NCI-H1105 treated with DMSO at 0.1 percent for 48 hours (cell line): ENCODE results near the gene LSM7.

Experiments
- DNase-seq: peaks from one replicate; lab custom pipeline; 2025; lab: John Stamatoyannopoulos, UW

Gene LSM7

DNA sequence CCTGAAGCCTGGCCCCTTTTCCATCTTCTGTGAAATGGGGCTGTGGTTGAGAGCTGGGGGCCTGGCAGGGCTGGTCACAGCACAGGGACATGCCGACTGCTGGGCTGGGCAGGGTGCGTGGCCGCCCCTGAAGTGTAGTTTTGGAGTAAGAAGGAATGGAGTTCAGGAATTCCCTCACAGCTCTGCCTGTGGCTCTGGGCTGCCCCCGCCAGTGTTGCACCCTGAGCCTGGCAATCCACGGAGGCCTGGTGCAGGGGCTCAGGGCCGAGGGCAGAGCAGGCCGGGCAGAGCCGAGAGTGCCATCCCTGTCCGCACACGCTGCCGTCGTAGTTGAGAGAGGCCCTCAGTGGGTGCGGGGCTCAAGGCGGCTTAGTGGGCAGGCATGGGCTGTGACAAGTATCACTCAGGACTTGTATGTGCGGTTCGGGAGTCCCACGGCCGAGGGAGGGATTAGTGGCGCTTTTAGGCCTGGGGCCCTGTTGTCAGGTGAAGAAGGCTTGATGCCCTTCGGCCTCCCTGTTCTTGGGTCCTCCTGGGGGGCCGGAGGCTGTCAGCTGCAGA, 9.7 kb upstream of the LSM7 start:
- DNase-seq, result no peak

DNA sequence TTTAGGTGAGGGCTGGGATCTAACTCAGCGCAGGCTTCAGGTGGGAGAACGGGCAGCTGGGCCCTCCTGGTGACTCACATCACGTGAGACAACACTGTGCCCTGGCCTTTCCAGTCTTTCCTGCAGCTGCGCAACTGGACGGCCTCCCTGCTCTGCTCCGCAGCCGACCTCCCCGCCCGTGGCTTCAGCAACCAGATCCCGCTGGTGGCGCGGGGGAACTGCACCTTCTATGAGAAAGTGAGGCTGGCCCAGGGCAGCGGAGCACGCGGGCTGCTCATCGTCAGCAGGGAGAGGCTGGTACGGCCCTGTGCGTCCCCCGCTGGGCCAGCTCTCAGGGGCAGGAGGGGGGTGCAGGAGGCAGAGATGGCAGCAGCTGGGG, 8.9 kb upstream of the LSM7 start:
- no peak for DNase-seq

DNA sequence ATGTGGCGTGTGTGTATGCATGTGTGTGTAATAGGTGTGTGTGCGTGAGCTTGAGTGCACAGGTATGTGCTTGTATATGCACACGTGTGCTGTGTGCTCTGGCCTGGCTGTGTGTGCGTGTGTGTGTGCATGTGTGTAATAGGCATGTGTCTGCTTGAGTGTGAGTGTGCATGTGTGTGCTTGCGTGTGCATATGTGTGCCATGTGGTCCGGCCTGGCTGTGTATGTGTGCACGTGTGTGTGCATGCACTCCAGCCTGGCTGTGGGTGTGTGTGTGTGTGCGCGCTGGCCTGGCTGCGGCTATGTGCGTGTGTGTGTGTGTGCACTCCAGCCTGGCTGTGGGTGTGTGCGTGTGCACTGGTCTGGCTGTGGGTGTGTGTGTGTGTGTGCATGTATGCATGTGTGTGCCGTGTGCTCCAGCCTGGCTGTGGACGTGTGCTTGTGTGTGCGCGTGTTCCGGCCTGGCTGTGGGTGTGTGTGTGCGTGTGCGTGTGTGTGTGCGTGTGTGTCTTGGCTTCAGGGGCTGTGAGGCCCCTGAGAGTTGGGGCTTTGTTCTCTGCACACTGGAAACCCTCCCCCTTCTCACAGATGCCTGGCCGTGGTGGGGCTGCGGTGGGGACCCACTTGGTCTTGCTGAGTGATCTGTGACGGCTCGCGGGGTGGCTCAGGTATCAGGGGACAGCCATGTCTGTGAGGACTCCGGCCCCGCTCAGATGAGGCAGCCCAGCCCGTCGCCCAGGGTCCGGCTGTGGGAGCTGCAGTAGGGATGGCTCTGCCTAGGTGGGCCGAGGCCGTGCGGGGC, 8.3 kb upstream of the LSM7 start:
- no peak for DNase-seq

DNA sequence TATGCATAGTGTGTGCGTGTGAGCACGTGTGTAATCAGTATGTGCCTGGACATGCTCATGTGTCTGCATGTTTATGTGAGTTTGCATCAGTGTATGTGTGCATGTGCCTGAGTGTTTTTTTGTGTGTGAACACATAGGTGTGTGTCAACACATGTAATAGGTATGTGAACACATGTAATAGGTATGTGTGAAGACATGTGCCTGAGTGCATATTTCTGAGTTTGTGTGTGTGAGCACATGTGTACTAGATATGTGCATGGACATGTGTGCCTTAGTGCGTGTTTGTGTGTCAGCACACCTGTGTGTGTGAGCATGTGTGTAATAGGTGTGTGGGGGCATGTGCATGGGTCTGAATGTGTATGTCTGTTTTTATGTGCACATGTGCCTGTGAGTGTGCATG, 7.5 kb upstream of the LSM7 start:
- no peak for DNase-seq

DNA sequence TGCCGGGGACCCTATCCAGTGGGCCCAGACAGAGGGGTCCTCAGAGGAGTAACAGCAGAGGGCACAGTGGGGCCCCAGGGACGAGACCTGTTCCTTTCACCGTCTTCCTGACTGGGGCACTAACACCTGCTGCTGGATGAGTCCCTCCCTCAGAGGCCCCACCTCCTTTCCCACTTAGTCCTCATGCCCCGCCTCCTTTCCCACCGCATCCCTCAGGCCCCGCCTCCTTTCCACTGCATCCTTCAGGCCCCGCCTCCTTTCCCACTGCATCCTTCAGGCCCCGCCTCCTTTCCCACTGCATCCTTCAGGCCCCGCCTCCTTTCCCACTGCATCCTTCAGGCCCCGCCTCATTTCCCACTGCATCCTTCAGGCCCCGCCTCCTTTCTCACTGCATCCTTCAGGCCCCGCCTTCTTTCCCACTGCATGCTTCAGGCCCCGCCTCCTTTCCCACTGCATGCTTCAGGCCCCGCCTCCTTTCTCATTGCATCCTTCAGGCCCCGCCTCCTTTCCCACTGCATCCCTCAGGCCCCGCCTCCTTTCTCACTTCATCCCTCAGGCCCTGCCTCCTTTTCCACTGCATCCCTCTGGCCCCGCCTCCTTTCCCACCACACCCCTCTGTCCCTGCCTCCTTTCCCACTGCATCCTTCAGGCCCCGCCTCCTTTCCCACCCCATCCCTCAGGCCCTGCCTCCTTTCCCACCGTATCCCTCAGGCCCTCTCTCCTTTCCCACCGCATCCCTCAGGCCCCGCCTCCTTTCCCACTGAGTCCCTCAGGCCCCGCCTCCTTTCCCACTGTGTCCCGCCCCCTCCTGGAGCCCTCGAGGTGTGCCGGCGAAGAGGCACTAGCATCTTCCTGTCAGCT, 6.8 kb upstream of the LSM7 start:
- no peak for DNase-seq

DNA sequence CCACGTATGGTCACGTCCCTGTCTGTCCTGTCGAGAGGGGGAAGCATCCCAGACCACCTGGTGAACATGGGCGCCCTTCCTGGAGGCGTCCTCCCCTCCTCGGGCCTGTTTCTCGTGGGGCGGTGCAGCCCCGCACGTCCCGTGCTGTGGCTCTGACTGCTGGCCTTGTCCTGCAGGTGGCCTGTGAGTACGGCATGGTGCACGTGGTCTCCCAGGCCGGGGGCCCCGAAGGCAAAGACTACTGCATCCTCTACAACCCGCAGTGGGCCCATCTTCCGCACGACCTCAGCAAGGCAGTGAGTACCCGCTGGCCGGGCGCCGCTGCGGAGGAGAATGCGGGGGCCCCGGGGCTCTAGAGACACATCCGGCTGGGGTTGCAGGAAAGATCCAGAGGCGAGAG, 6.0 kb upstream of the LSM7 start:
- no peak for DNase-seq

DNA sequence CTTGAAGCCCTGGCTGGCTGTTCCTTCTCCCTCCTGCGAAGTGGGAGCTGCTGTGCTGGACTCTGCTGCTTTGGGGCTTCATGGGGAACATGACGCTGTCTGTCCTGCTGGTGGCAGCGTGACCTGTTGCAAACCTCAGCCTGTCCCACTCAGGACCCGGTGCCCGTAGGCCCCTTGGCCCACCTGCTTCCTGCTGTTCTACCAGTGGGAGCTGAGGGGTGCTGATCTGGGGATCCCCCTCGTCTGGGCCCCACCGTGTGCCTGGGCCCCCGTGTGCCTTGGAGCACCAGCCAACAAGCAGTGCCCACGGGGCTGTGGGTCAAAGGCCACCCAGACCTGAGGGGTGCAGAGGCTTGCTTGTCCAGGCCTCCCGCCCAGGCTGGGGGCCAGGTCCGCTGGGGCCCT, 5.4 kb upstream of the LSM7 start:
- no peak for DNase-seq

DNA sequence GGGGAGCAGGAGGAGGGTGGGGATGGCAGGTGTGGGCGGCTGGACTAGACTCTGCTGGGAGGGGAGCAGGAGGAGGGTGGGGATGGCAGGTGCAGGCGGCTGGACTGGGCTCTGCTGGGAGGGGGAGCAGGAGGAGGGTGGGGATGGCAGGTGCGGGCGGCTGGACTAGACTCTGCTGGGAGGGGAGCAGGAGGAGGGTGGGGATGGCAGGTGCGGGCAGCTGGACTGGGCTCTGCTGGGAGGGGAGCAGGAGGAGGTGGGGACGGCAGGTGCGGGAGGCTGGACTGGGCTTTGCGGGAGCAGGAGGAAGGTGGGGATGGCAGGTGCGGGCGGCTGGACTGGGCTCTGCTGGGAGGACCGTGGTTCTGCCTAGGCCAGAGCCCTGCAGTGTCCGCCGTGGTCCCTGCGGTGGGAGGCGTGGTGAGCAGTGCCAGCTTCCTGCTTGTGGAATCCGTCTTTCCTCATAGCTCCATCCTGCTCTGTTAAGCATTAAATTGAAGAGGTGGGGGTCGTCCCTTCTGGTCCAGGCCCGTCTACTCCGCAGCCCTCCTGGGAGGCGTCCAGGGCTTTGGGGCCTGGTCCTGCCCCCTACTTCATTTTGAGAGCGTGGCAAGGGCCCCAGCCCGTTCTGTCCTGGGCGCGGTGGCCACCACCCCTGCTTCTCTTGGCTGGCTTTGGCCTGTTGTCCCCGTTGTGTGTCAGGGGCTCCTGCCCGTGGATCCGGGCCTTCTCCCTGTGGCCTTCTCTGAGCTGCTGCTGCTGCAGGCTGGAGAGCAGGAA, 4.8 kb upstream of the LSM7 start:
- peak; percentile 91 for DNase-seq

DNA sequence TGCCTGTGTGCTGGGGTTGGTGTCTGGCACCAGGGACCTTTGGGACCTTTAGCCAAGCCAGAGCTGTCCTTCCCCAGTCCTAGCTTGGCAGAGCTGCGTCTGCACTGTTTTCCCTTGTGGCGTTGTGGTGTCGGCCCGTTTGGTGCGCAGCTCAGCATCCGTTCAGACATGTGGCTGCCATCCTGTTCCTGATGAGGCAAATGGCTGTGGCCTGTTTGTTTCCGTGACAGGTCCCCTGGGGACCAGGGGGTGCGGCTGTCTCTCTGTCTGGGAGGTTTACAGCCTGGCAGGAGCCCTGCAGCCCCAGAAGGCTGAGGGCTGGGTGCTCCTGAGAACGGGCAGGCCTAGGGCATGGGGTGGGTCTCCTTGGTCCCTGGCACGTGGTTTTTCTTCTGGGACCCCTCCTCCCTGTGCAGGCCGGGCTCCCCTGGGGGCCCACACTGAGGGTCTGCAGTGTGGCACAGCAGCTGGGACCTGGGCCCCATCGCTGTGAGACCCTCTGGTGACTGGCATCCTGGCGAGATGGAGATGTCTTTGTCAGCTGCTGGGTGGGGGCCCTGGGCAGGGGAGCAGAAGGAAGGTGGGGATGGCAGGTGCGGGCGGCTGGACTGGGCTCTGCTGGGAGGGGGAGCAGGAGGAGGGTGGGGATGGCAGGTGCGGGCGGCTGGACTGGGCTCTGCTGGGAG, 4.1 kb upstream of the LSM7 start:
- DNase-seq, result peak; percentile 83

DNA sequence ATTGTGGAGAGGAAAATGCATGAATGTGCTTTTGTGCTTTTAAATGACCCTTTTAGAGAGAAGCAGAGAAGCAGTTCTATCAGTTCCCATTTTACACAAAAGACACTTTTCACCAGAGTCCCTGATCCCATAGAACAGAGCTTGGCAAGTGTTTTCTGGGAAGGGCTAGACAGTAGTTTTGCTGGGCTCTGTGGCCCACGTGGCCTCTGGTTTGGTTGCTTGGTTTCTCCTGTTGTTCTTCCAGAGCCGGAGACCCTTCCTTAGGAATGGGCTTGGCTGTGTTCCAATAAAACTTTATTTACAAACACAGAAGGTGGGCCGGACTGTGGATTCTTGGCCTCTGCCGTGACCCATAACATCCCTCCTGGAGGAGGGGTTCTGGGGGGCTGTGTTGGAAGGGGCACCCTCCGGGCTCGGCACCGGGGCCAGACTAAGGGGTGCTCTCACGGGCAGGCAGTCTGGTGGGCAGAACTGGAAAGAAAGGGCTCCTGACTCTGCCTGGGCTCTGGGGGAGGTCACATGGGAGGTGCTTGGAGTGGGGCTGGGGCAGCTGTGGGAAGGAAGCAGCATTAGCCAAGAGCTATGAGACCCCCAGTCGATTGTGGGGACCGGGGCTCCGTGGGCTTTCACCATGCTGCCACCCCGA, 3.3 kb upstream of the LSM7 start:
- DNase-seq, result no peak

DNA sequence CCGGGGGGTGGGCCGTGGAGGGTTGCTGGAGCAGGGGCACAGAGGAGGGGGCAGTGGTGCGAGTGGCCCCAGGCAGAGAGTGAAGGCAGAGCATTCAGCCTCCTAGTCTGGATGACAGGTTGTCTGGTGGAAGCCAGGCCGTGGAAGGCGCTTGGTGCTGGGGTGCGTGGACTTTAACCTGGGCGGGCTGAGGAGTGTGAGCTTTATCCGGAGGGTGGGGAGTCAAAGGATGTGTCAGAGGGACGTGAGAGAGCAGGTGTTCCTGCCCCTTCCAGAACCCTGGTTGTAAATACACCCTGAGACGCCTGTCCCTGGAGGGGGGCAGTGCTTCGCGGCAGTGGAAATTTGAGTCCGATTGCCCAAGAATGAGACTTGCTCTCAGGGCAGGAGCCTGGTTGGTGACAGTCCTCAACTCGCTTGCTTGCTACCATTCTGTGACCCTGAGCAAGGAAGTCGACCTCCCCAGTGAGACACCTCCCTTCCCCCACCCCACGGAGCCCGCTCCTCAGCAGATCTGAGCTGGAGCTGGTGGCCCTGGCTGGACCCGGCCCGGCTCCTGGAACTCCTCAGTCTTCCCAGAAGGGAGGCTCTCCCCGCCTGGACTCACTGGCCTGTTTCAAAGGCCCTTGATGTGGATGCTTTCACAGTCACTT, 2.4 kb upstream of the LSM7 start:
- DNase-seq, result peak; percentile 27

DNA sequence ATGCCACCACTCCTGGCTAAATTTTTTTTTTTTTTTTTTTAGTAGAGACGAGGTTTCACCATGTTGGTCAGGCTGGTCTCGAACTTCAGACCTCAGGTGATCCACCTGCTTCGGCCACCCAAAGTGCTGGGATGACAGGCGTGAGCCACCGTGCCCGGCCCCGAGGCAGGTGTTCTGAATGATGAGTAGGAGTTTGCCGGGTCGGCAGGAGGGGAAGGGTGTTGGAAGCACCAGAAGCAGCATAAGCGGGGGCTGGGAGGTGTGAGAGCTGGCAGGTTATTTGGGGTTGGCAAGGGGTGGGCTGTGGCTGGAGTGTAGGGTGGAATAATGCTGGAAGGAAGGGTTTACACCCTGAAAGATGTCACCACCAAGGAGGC, 1.9 kb upstream of the LSM7 start:
- DNase-seq, result no peak

DNA sequence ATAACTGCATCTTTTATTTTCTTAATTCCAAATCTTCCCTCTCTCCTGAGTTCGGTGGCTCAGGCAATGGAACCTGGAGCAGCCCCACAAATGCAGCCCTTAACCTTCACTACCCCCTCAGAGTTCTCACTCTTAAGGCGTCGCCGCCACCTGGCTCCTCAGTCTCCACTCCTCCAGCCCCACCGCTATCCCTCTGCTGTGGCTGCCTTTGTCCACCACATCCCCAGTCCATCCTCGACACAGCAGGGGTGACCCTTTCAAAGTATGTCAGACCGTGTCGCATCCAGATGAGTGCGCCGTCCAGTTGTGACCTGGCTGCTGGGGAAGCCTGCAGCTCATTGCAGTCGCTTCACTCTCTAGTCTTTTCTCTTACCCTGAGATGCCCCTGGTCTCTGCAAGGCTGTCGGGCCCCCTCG, 1.1 kb upstream of the LSM7 start:
- DNase-seq, result no peak

DNA sequence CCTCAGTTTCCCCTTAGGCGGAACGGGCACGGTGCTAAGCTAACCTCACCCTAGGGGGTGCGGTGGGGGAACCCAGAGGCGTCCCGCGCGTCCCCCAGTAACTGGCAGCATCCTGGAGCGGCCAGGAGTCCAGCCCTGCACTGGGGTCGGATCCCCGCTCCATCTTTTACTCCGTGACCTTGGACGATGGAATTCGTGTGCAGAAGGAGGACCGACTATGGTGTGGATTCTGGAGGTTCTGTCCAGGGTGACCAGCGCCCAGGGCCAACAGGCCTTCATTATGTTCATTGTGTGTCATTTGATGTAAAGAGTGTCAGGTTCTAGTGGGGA, 728 bp upstream of the LSM7 start:
- no peak for DNase-seq

DNA sequence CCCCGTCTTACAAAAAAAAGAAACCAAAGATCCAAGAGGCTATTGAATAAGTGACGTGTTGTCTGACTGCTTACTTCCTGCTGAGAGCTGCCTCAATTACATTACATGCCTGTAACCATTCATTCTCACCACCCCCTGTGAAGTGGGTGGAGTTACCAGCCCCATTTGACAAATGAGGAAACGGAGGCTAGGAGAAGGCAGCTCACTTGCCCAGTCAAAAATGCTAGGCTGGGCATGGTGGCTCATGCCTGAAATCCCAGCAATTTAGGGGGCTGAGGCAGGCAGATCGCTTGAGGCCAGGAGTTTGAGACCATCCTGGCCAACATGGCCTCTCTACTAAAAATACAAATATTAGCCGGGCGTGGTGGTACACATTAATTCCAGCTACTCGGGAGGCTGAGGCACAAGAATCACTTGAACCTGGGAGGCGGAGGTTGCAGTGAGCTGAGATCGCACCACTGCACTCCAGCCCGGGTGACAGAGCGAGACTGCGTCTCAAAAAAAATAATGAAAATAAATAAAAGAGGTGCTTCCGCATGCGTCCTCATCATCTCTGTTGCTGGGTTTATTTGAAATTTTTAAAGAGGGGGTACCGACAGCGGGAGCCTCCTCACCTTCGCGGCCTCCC, 499 bp downstream of the LSM7 start:
- peak; percentile 32 for DNase-seq

DNA sequence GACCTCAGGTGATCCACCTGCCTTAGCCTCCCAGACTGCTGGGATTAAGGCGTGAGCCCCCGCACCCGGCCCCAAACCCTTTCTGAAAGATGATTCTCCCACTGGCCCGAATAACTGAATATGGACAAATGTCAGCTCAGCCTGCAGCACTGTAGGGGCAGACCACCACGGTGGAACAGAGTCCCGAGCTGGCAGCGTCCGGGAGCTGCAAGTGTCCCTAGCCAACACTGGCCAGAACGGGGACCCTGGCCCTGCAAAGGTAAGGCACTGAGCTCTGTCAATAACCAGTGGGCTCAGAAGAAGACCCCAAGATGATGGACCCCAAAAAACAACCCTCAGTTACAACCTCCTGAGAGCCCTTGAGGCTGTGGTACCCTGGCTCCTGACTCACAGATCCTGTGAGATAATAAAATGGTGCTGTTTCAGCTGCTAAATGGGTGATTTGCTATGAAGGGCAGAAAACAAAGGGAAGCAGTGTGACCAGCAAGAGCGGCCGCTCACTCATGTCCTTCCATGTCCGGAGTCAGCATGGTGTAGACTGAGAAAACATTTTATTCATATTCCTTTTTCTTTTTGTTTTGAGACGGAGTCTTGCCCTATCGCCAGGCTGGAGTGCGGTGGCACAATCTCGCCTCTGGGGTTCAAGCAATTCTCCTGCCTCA, 1.6 kb downstream of the LSM7 start:
- DNase-seq, result no peak

DNA sequence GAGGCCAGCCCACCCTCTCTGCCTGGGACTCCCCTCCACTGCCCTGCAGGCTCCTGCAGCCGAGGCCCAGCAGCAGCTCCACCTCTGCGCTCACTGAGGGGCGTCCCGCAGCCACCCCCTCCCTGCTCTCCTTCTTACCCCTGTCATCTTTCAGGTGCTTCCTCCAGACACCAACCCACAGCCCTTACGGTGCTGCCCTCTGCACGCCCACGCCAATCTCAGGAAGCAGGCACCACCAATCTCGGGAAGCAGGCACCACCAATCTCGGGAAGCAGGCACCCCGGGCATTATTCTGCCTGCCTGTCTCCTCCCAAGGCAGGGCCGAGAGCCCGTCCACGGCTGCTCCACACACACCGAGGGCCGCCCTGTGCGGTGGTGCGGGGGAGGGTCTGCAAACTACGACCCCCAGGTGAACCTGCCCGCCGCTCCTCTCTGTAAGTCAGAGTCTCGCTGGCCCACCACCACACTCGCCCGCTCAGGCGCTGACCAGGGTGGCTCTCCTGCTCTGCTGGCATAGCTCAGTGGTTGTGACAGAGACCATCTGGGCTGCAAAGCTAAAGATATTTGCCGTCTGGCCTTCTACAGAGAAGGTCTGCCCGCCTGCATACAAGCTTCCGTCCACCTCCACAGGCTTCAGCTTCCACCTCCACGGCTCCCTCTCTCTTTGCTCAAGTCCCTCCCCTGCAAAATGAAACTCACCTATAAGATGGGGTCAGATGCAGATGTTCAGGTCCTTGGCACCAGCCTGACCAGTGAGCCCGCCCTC, 2.9 kb downstream of the LSM7 start:
- no peak for DNase-seq

DNA sequence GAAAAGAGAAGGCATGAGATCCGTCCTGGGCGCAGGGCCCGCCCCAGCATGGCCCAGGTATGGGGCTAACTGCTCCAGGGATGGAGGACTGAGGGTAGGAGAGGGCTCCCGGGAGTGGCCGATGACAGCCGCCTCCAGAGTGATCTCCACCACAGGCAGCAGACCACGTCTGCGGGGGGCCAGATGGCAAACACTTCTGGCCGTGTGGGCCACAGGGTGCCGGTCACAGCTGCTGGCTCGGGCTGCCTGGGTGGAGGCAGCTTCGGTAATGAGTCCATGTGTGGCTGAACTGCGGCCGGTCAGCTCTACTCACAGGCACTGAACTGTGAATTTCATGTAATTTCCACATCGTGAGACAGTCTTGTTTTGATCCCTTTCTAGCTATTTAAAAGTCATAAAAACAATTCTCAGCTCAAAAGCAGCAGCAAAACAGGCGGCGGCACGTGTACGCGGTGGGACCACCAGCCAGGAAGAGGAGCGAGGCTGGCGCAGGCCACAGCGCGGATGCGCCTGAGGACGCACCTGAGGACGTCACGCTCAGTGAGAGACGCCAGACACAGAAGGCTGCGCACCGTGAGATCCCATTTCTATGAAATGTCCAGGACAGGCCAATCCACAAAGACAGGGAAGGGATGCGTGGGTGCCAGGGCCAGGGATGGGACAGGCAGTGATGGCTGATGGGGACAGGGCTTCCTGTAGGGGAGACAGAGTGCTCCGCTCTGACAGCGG, 4.0 kb downstream of the LSM7 start:
- DNase-seq, result no peak
